GM10248 (cell line): ENCODE results near the gene PAQR7.

ENCODE experiments used
- CTCF ChIA-PET: fragments of 300-600 bp; sonication (Branson Sonifier 250); formaldehyde crosslinking; extraction: SDS; loops from one replicate; lab custom pipeline; 2021; ENCODE audit warnings: antibody characterized with exemption; lab: Yijun Ruan, JAX
- POLR2A ChIA-PET: fragments of 350-650 bp; sonication (Branson Sonifier 250); formaldehyde crosslinking; extraction: SDS; loops from one replicate; lab custom pipeline; 2020; ENCODE audit warnings: antibody characterized with exemption; lab: Yijun Ruan, JAX
- DNase-seq: peaks from one replicate; pipeline ENCODE4 v3.0.0; 2012; ENCODE audit errors: extremely low spot score
- TF ChIP-seq, protein P1 (sequence below): IDR thresholded peaks from 2 replicates; pipeline ENCODE4 v1.5.1; 2012; ENCODE audit warnings: mild to moderate bottlenecking, low read depth; ENCODE audit errors: extremely low read depth, missing control alignments, control extremely low read depth

The PAQR7 gene

GRCh38 chr1:25889470-25889869, 14.0 kb upstream of the PAQR7 start:
- ChIA-PET CTCF (interaction anchor here (1.0 to 19.8 kb wide), 2 partner anchors 8 to 110 kb away, joined by 3 to 357 read pairs; partner anchors contain the start of gene PAFAH2), POLR2A (no interaction called here)
- DNase-seq = no peak
- TF ChIP-seq, protein P1, sequence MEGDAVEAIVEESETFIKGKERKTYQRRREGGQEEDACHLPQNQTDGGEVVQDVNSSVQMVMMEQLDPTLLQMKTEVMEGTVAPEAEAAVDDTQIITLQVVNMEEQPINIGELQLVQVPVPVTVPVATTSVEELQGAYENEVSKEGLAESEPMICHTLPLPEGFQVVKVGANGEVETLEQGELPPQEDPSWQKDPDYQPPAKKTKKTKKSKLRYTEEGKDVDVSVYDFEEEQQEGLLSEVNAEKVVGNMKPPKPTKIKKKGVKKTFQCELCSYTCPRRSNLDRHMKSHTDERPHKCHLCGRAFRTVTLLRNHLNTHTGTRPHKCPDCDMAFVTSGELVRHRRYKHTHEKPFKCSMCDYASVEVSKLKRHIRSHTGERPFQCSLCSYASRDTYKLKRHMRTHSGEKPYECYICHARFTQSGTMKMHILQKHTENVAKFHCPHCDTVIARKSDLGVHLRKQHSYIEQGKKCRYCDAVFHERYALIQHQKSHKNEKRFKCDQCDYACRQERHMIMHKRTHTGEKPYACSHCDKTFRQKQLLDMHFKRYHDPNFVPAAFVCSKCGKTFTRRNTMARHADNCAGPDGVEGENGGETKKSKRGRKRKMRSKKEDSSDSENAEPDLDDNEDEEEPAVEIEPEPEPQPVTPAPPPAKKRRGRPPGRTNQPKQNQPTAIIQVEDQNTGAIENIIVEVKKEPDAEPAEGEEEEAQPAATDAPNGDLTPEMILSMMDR = no peak

DNA sequence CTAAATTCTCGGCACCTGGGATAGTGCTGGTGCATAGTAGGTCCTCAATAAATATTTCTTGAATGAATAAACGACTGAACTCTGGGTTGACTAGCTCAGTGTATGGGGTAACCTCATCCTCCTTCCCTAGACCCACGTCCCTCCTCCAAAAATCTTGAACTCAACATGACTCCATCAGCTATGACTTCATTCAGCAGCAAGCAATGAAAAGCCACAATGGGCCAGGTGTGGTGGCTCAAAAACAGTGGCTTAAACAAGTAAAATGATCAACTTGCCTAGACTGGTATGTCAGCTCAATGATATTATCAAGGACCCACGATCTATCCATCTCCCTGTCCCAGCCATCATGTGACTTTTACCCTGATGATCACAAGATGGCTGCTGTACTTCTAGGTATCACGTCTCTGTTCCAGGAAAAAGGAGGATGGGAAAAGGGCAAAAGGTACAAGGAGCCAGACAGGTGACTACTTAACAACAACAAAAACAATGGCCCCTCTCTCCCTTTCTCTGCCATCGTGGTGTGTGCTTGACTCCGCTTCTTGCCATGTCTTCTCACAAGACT, 13.0 kb upstream of the PAQR7 start:
- no peak for DNase-seq
- TF ChIP-seq, protein P1 = no peak
- POLR2A ChIA-PET = no interaction called here
- CTCF ChIA-PET = interaction anchor here (1.3 to 19.8 kb wide), 2 partner anchors 9 to 111 kb away, joined by 3 to 357 read pairs; partner anchors contain the start of gene PAFAH2

GRCh38 chr1:25885602-25886001, 10.1 kb upstream of the PAQR7 start:
- TF ChIP-seq, protein P1 = no peak
- ChIA-PET POLR2A (no interaction called here), CTCF (interaction anchor here (9.2 kb wide), 1 partner anchor 11 kb away, joined by 59 read pairs; no protein-coding TSS in a partner anchor)
- DNase-seq = no peak

- ChIA-PET CTCF (interaction anchor here (0.6 to 9.2 kb wide), 3 partner anchors 8 to 116 kb away, joined by 3 to 59 read pairs (median 4); partner anchors contain the start of gene PAFAH2), POLR2A (no interaction called here)
- DNase-seq = no peak
- TF ChIP-seq, protein P1 = no peak
These were observed 5.8 kb upstream of the PAQR7 start for GRCh38 chr1:25881266-25881665.

GRCh38 chr1:25880518-25880917, 5.0 kb upstream of the PAQR7 start:
- no peak for DNase-seq
- ChIA-PET POLR2A (interaction anchor here (0.5 kb wide), 1 partner anchor 11 kb away, joined by 6 read pairs; no protein-coding TSS in a partner anchor), CTCF (interaction anchor here (0.6 to 9.2 kb wide), 3 partner anchors 8 to 16 kb away, joined by 3 to 59 read pairs (median 3); no protein-coding TSS in a partner anchor)
- TF ChIP-seq, protein P1 = no peak

- TF ChIP-seq, protein P1 = no peak
- ChIA-PET CTCF (interaction anchor here (1.2 to 9.2 kb wide), 2 partner anchors 9 to 17 kb away, joined by 3 to 59 read pairs; no protein-coding TSS in a partner anchor), POLR2A (no interaction called here)
- no peak for DNase-seq
These were observed 4.2 kb upstream of the PAQR7 start for GRCh38 chr1:25879675-25880074.
